Measurements from ENCODE around the gene FAM177B.

FAM177B gene

GRCh38 chr1:222732216-222733159 is 4.5 kb upstream of the FAM177B start:
- no peak overlapping the region for H4K8ac ChIP-seq (ENCODE audit: low read depth, low read length)
- no peak overlapping the region for H2BK5ac ChIP-seq (ENCODE audit: low read length)
- H3K36me3 ChIP-seq (ENCODE audit: control insufficient read depth, insufficient read depth, low read length), result peaks cover 1% of the 10 kb centered on the region
- no peak overlapping the region for H3K4me2 ChIP-seq (ENCODE audit: low read length)
- no peak overlapping the region for H3K4me3 ChIP-seq (ENCODE audit: low read length)
- no peak overlapping the region for H3K4ac ChIP-seq (ENCODE audit: low read depth, low read length)
- H3K79me2 ChIP-seq (ENCODE audit: control insufficient read depth, insufficient read depth, low read length), result no peaks in the 10 kb centered on the region
- WGBS (ENCODE audit: extremely low coverage, insufficient coverage, low lambda C conversion rate), result no CpG with 5 or more reads among the region's 3 CpGs
- H2AK5ac ChIP-seq (ENCODE audit: low read length), result no peak overlapping the region
- no peak overlapping the region for H3K9ac ChIP-seq (ENCODE audit: low read length)
- H3K23ac ChIP-seq (ENCODE audit: low read length), result no peak overlapping the region
- peaks cover 6% of the 10 kb centered on the region for H3K4me1 ChIP-seq (ENCODE audit: control insufficient read depth, low read depth, low read length)
- H2BK15ac ChIP-seq (replicated peaks; ENCODE audit: low read depth), result no peak overlapping the region
- no peak overlapping the region for H3K56ac ChIP-seq (ENCODE audit: low read length)
- DNase-seq, result no peak
- H3K27ac ChIP-seq (ENCODE audit: low read depth, low read length), result no peak overlapping the region
- no peaks in the 10 kb centered on the region for H3K79me1 ChIP-seq (ENCODE audit: low read length)
- no peaks in the 10 kb centered on the region for H3K27me3 ChIP-seq (ENCODE audit: insufficient read depth, low read length, poor library complexity)
- H4K5ac ChIP-seq (ENCODE audit: low read length), result no peak overlapping the region
- no peak overlapping the region for H2BK120ac ChIP-seq (ENCODE audit: low read depth, low read length)
- no peak overlapping the region for H3K18ac ChIP-seq (ENCODE audit: low read length)

GRCh38 chr1:222734740-222735139 is 2.3 kb upstream of the FAM177B start:
- Histone ChIP-seq H3K56ac (ENCODE audit: low read length) (no peak overlapping the region), H2BK5ac (ENCODE audit: low read length) (no peak overlapping the region), H3K23ac (ENCODE audit: low read length) (no peak overlapping the region), H3K27ac (ENCODE audit: low read depth, low read length) (no peak overlapping the region), H3K36me3 (ENCODE audit: control insufficient read depth, insufficient read depth, low read length) (peaks cover 1% of the 10 kb centered on the region), H3K4me2 (ENCODE audit: low read length) (no peak overlapping the region), H2AK5ac (ENCODE audit: low read length) (no peak overlapping the region), H3K79me1 (ENCODE audit: low read length) (no peaks in the 10 kb centered on the region), H3K4me3 (ENCODE audit: low read length) (no peak overlapping the region), H2BK15ac (replicated peaks; ENCODE audit: low read depth) (no peak overlapping the region), H4K5ac (ENCODE audit: low read length) (no peak overlapping the region), H3K9ac (ENCODE audit: low read length) (no peak overlapping the region), H3K79me2 (ENCODE audit: control insufficient read depth, insufficient read depth, low read length) (no peaks in the 10 kb centered on the region), H3K27me3 (ENCODE audit: insufficient read depth, low read length, poor library complexity) (no peaks in the 10 kb centered on the region), H2BK120ac (ENCODE audit: low read depth, low read length) (no peak overlapping the region), H3K4me1 (ENCODE audit: control insufficient read depth, low read depth, low read length) (peaks cover 6% of the 10 kb centered on the region), H3K18ac (ENCODE audit: low read length) (no peak overlapping the region), H4K8ac (ENCODE audit: low read depth, low read length) (no peak overlapping the region), H3K4ac (ENCODE audit: low read depth, low read length) (no peak overlapping the region)
- DNase-seq, result no peak
- WGBS (ENCODE audit: extremely low coverage, insufficient coverage, low lambda C conversion rate), result no CpG with 5 or more reads among the region's 1 CpG

- Histone ChIP-seq H3K4me2 (ENCODE audit: low read length) (no peak overlapping the region), H2BK15ac (replicated peaks; ENCODE audit: low read depth) (no peak overlapping the region), H3K27ac (ENCODE audit: low read depth, low read length) (no peak overlapping the region), H3K9ac (ENCODE audit: low read length) (no peak overlapping the region), H2BK120ac (ENCODE audit: low read depth, low read length) (no peak overlapping the region), H2AK5ac (ENCODE audit: low read length) (no peak overlapping the region), H4K5ac (ENCODE audit: low read length) (no peak overlapping the region), H3K23ac (ENCODE audit: low read length) (no peak overlapping the region), H3K27me3 (ENCODE audit: insufficient read depth, low read length, poor library complexity) (no peaks in the 10 kb centered on the region), H3K18ac (ENCODE audit: low read length) (no peak overlapping the region), H4K8ac (ENCODE audit: low read depth, low read length) (no peak overlapping the region), H3K79me1 (ENCODE audit: low read length) (no peaks in the 10 kb centered on the region), H3K4me1 (ENCODE audit: control insufficient read depth, low read depth, low read length) (peaks cover 6% of the 10 kb centered on the region), H3K36me3 (ENCODE audit: control insufficient read depth, insufficient read depth, low read length) (no peaks in the 10 kb centered on the region), H3K4ac (ENCODE audit: low read depth, low read length) (peak overlapping the region; percentile 6), H3K4me3 (ENCODE audit: low read length) (no peak overlapping the region), H3K79me2 (ENCODE audit: control insufficient read depth, insufficient read depth, low read length) (no peaks in the 10 kb centered on the region), H2BK5ac (ENCODE audit: low read length) (no peak overlapping the region), H3K56ac (ENCODE audit: low read length) (no peak overlapping the region)
- WGBS (ENCODE audit: extremely low coverage, insufficient coverage, low lambda C conversion rate), result no CpG with 5 or more reads among the region's 5 CpGs
- peak; percentile 70 for DNase-seq
Measured at GRCh38 chr1:222736470-222736869, 532 bp upstream of the FAM177B start.

- H3K4me3 ChIP-seq (ENCODE audit: low read length), result no peak overlapping the region
- H3K4ac ChIP-seq (ENCODE audit: low read depth, low read length), result no peak overlapping the region
Measured at GRCh38 chr1:222739465-222739864, 2.5 kb downstream of the FAM177B start.

GRCh38 chr1:222739929-222740328 is 2.9 kb downstream of the FAM177B start:
- no peak overlapping the region for H3K27ac ChIP-seq (ENCODE audit: low read depth, low read length)
- H3K23ac ChIP-seq (ENCODE audit: low read length), result no peak overlapping the region
- no peak overlapping the region for H3K4me2 ChIP-seq (ENCODE audit: low read length)
- no peak overlapping the region for H4K5ac ChIP-seq (ENCODE audit: low read length)
- peaks cover 6% of the 10 kb centered on the region for H3K4me1 ChIP-seq (ENCODE audit: control insufficient read depth, low read depth, low read length)
- DNase-seq, result no peak
- no peak overlapping the region for H3K4ac ChIP-seq (ENCODE audit: low read depth, low read length)
- H3K18ac ChIP-seq (ENCODE audit: low read length), result no peak overlapping the region
- H3K9ac ChIP-seq (ENCODE audit: low read length), result no peak overlapping the region
- H3K4me3 ChIP-seq (ENCODE audit: low read length), result no peak overlapping the region
- H2BK120ac ChIP-seq (ENCODE audit: low read depth, low read length), result no peak overlapping the region
- no peak overlapping the region for H2BK15ac ChIP-seq (replicated peaks; ENCODE audit: low read depth)
- H3K79me2 ChIP-seq (ENCODE audit: control insufficient read depth, insufficient read depth, low read length), result no peaks in the 10 kb centered on the region
- no CpG with 5 or more reads among the region's 1 CpG for WGBS (ENCODE audit: extremely low coverage, insufficient coverage, low lambda C conversion rate)
- H2AK5ac ChIP-seq (ENCODE audit: low read length), result no peak overlapping the region
- no peak overlapping the region for H4K8ac ChIP-seq (ENCODE audit: low read depth, low read length)
- no peaks in the 10 kb centered on the region for H3K36me3 ChIP-seq (ENCODE audit: control insufficient read depth, insufficient read depth, low read length)
- no peaks in the 10 kb centered on the region for H3K79me1 ChIP-seq (ENCODE audit: low read length)
- H3K27me3 ChIP-seq (ENCODE audit: insufficient read depth, low read length, poor library complexity), result no peaks in the 10 kb centered on the region
- no peak overlapping the region for H2BK5ac ChIP-seq (ENCODE audit: low read length)
- H3K56ac ChIP-seq (ENCODE audit: low read length), result no peak overlapping the region

More at GRCh38 chr1:222739465-222739864, 2.5 kb downstream of the FAM177B start:
- Histone ChIP-seq H4K5ac (ENCODE audit: low read length) (no peak overlapping the region), H3K4me2 (ENCODE audit: low read length) (no peak overlapping the region), H2BK15ac (replicated peaks; ENCODE audit: low read depth) (no peak overlapping the region), H3K4me1 (ENCODE audit: control insufficient read depth, low read depth, low read length) (peaks cover 6% of the 10 kb centered on the region), H4K8ac (ENCODE audit: low read depth, low read length) (no peak overlapping the region), H3K27me3 (ENCODE audit: insufficient read depth, low read length, poor library complexity) (no peaks in the 10 kb centered on the region), H2BK5ac (ENCODE audit: low read length) (no peak overlapping the region), H3K27ac (ENCODE audit: low read depth, low read length) (no peak overlapping the region), H3K79me1 (ENCODE audit: low read length) (no peaks in the 10 kb centered on the region), H3K9ac (ENCODE audit: low read length) (no peak overlapping the region), H3K36me3 (ENCODE audit: control insufficient read depth, insufficient read depth, low read length) (no peaks in the 10 kb centered on the region), H2BK120ac (ENCODE audit: low read depth, low read length) (no peak overlapping the region), H3K56ac (ENCODE audit: low read length) (no peak overlapping the region), H3K18ac (ENCODE audit: low read length) (no peak overlapping the region), H2AK5ac (ENCODE audit: low read length) (no peak overlapping the region), H3K23ac (ENCODE audit: low read length) (no peak overlapping the region), H3K79me2 (ENCODE audit: control insufficient read depth, insufficient read depth, low read length) (no peaks in the 10 kb centered on the region)
- DNase-seq, result no peak
- WGBS (ENCODE audit: extremely low coverage, insufficient coverage, low lambda C conversion rate), result no CpG with 5 or more reads among the region's 2 CpGs
